Omental fat pad (tissue), 4 donors: Measurements from ENCODE around the gene BDKRB2. TPM values are rescaled to one million over a fixed set of nuclear protein-coding genes. Genes with fewer than 3 reads are reported as not detected.
A peak's percentile ranks its signal among the peaks of the same experiment; 100 is the strongest.

Experiments used
- ATAC-seq: fragments of 150-250 bp; one replicate; pipeline ENCODE4 v1.9.1; 2016; ENCODE audit warnings: mild to moderate bottlenecking, moderate library complexity; ENCODE audit not compliant: low FRiP score
- DNase-seq: peaks from one replicate; pipeline ENCODE4 v3.0.0-alpha.2; 2019; ENCODE audit warnings: low spot score
- CTCF ChIP-seq, 3 donors: fragments of 450-650 bp; IDR thresholded peaks; one replicate each; pipeline ENCODE4 v1.5.1; 2016 to 2017; ENCODE audit warnings: antibody characterized with exemption in 3 of 3, mild to moderate bottlenecking in 3 of 3, moderate library complexity in 2 of 3
- total RNA-seq, 4 donors: library from RNA; depleted of rRNA; stranded (reverse); fragments of >200 nt; gene quantifications; one replicate each; pipeline ENCODE4 v1.1.0, GENCODE V29; 2016

Gene BDKRB2
- total RNA-seq, 4 donors from 2014 or later: 4.0 to 28.0 (median 12.1) TPM

GRCh38 chr14:96201965-96202364 lies 2.7 kb upstream of the BDKRB2 start:
- no peak for TF ChIP-seq CTCF (IDR thresholded peaks at IDR 0.05)
- DNase-seq (no peak), ATAC-seq (no peak)

GRCh38 chr14:96202441-96203094 lies 2.1 kb upstream of the BDKRB2 start:
- DNase-seq (no peak), ATAC-seq (no peak)
- TF ChIP-seq CTCF (IDR thresholded peaks at IDR 0.05): no peak

DNA sequence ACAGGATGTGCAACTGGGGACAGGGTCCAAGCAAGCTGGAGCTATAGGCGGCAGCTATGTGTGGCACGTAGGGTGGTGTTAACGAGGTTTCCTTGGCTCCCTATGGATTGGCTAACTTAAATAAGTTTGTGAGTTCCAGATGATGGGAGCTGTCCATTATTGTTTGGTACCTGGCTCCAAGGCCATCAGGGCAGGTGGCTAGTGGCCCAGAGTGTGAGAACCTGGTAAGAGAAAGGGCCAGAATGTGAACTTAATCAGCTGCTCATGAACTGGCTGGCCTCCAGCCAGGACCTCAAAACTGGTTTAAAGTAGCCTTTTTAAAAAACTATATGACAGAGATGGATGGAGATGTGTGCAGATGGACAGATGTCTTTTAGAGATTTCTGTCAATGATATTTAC lies 1.5 kb upstream of the BDKRB2 start:
- TF ChIP-seq CTCF (IDR thresholded peaks at IDR 0.05): no peak
- DNase-seq: no peak
- ATAC-seq: no peak

GRCh38 chr14:96203635-96204034 lies 1.0 kb upstream of the BDKRB2 start:
- TF ChIP-seq CTCF (IDR thresholded peaks at IDR 0.05): no peak
- DNase-seq (no peak), ATAC-seq (no peak)

- no peak for DNase-seq
- peak; percentile 11 for ATAC-seq
- no peak for TF ChIP-seq CTCF (IDR thresholded peaks at IDR 0.05)
These were observed 679 bp downstream of the BDKRB2 start for GRCh38 chr14:96205059-96205977.

GRCh38 chr14:96205978-96206360 lies 1.3 kb downstream of the BDKRB2 start:
- no peak for TF ChIP-seq CTCF (IDR thresholded peaks at IDR 0.05)
- no peak for ATAC-seq
- no peak for DNase-seq
